ENCODE measurements around the gene CPXM2.

The CPXM2 gene

DNA sequence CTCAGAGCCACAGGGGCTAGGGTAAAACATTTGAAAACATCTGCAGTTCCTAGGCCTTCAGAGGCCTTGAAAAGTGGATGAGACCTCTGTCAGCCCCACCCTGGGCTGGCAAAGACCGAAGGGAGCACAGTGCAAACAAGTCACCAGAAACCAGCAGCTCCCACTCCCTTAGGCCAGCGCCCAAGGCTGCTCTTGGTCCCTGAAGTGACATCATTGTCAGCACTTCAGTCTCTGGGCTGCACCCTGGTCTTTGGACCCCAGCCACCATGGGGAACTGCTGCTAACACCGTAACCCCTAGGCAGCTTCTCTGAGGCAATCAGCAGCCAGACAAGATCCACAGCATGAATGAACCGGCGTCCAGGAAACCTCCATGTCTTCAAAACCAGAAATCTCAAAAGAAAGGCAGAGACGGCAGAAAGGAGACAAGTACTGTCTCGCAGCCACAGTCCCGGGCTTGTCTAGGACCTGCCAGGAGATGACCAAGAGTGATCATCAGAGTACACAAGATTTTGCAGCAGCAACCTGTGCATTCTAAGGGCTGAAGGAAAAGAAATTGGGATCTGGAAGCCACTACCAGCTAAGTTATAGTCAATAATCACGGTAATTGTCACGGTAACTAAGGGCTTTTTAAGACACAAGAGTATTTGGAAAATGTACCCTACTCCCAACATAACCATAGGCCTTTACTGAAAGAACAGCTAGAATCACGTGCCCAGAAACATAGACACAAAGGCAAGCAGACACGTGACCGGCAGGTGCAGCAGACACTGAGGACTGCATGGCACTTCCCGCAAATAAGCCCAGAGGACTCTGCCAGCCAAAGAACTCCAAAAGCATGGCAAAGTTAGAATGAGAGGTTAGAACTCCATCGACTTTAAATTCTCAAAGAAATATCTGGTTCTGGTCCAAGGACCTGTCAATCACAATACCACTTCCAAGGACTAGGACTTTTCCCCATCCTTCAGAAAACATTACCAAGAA is 23.3 kb downstream of the CPXM2 start:
- DNase-seq: no peak

DNA sequence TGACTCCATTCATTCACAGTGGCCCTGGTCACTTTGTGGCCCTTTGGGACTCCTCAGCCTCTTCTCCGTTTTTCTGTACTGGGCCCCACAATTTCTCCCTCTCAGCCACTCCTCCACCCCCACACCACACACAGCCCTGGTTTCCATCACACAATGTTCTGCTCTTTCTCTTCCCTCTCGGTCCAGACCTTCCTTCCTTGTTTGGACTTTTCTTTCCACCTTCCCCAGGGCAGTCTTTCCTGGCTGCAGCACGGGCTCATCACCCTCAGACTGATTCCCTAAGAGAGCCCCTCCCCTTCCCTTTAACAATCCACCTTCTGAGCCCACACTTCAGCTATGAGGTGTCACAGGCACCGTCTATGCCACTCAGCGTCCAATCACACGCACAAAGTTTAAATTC is 25.7 kb downstream of the CPXM2 start:
- DNase-seq: no peak

DNA sequence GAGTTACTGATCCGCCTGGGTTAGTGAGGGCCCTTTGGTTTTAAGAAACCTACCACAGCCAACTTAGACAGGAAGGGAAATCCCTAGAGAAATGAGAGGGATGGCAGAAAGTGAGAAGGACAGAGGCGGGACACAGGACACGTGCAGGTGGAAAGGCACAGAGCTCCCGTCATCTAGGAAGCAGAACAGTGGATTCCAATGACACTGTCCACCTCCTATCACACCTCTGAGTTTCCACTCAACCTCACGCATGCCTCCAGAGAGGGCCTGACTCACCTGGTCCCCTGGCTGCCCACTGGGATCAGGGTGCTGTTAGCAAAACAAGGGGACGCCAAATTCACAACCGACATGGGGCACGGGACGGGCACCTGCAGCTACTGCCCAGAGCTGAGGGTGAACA is 26.3 kb downstream of the CPXM2 start:
- DNase-seq: no peak

DNA sequence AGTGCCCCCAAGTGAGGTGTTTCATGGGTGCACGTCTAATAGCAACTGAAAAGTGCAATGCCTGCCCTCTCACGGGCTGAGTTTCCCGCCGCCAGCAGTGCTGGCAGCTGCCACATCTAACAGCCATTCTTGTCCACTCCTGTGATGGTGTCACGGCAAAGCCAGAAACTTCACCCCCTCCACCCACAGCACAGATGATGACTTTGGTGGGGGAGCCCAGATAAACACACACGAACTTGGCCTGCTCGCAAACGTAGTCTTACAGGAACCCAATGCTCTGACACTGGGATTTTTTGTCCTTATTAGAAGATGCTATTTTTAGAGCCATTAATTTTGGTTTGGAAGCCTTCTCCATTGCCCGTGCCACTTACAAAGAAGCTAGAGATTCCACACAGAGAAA is 26.7 kb downstream of the CPXM2 start:
- no peak for DNase-seq

DNA sequence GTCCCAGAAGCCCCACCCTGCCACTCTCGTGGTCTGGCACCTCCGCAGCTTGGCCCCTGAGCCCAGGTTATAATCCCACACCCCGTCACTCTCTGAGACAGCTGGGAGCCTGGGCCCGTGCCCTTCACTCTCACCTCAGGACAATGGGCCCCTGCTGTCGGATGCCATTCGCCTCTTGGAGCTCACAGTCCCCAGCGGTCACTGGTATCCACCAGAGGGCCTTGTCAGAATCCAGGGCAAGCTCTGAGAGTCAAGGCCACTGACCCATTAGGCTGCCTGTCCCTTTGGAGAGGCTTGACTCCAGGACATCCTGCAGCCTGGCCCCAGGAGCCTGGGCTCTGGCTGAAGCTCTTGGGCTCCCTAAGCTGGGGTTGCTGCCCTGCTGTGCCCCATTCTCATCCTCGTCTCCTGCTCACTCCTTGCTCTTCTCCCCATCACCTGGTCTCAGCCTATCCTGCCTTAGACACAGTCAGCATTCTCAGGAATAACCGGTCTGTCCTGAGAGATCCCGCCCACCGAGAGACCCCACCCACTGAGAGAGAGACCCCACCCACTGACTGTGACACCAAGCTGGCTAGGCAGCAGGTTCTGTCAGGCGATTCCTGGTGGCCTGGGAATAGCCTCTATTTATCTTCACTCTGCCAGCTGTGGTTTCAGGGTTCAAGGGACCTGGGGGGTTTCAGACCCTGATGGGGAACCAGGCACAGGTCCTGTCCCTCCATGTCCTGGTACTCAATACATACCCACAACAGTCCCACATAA is 27.7 kb downstream of the CPXM2 start:
- no peak for DNase-seq

DNA sequence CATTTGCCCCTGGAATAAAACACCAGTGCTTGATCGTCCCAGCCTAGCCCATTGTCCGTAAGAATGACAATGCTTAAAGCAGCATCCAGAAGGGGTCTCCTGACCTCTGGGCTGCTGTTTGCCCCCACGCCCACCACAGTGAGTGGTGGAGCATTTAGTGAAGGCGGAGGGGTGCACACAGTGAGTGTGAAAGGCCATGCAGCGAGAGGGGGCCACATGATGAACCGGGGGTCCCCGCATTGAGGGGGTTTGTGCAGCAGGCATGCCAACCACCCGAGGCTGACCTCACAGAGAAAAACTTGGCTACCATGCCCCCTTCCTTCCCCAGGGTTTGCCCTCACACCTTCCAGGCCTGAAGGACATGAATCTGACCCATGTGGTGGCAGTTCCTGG is 28.4 kb downstream of the CPXM2 start:
- no peak for DNase-seq

DNA sequence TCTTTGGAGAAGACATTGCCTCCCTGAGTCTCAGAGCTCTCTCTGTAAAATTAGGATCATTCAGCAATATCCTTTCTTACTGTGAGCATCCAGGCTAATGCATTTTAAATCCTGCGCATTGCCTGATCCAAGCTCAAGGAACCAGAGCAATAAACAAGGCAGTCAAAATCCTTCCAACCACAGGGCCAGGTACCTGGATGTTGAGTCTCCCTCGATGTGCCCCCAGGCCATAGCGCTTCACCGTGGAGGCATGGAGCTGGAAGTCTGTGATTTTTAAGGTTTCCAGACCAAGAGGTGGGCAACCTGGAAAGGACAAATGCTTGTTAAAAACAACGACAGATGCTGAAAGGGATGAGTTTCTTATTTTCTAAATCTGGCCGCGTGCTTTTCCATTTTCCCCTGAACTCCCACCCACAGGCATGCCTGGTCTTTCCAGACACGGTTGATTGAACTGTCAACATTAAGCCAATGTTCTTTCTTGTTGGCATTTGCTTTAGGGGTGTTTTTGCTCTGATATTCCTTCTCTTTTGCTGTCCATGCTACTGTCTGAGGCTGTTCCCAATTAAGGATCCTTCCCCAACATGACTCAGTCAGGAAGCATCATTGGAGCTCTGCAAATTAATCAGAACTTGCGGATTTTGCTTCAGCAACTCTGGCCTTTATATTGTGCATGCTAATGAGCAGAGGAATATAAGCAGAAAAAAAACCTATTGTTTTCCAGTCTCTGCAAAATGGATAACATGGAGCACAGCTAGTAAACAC is 29.0 kb downstream of the CPXM2 start:
- DNase-seq: no peak

DNA sequence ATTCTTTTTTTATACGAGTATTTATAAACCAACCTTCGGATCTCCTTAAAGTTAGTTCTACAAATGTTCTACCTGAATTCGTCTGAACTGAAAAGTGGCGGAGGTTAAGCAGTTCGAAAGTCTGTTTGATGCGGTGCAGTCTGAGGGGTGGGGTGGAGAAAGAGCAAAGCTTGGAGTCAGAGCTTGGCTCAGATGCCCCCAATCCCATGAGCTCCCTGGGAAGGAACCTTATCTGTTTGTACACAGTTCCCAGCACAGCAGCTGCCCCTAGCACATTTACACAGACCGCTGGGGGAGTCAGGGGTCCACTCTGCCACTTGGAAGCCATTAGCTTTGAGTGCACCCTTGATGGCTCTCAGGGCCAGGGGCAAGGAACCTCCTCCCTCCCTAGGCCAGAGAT is 30.8 kb downstream of the CPXM2 start:
- no peak for DNase-seq

DNA sequence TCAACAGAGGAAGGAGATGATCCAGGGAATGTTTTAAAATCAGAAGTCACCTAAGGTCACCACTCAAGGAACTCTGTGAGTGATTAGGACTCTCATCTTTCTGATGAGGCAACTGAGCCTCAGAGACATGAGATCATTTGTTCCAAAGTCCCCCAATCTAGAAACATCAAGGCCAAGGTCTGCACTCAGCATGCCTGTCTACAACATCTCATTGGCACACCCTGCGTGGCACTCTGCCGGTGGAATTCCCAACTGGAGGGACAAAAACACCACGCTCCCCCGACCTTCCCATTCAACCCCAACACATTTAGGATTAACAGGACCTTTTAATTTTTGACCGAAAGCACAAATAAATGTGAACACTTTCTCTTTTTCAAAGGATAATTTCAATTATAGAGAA is 31.4 kb downstream of the CPXM2 start:
- no peak for DNase-seq

DNA sequence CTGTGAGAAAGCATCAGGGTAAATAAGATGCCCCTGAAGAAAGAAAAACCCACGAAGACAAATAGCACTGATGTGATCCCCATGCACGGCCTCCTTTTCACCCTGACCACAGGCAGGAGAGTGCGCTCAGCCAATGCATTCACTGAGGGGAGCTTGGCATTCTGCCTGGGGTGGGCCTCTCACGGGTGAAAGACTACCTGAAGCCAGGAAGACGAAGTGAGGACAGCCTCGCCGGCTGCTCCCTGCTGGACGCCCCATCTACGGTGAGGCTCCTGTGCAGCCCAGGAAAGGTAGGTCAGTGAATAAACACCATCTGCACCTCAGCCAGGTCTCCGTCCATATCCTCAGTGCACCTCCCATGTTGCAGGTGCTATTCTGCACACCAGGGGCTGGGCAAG is 32.0 kb downstream of the CPXM2 start:
- DNase-seq: no peak

DNA sequence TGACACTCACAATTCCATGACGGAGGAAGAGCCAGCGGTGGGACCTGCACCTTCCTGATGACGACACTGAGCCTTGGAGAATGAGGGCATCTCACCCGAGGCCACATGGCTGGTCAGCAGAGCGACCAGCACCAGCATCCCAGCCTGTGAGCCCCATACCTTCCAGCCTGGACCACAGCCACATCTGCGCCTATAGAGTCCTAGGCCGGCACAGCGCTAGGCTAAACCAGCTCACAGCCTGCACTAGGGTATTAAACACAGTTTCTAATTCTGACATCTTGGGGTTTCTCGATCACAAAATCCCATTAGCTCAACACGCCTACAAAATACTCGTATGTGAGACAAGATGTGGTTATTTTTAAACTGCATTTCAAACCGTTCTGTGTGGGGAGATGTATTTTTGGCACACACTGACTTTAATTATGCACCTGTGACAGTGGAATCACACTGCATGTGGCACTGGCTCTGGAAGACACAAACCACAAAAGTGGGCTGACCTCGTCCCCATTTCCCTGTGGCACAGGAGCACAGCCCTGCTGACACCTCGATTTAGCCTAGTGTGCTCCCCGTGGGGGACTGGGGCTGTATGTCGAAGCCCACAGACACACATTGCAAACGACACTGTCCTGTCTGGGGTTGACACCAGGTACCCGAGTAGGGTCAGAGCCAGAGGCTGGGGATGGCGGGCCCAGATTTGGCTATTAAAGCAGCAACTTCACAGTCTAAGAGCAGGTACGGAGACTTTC is 32.5 kb downstream of the CPXM2 start:
- no peak for DNase-seq

DNA sequence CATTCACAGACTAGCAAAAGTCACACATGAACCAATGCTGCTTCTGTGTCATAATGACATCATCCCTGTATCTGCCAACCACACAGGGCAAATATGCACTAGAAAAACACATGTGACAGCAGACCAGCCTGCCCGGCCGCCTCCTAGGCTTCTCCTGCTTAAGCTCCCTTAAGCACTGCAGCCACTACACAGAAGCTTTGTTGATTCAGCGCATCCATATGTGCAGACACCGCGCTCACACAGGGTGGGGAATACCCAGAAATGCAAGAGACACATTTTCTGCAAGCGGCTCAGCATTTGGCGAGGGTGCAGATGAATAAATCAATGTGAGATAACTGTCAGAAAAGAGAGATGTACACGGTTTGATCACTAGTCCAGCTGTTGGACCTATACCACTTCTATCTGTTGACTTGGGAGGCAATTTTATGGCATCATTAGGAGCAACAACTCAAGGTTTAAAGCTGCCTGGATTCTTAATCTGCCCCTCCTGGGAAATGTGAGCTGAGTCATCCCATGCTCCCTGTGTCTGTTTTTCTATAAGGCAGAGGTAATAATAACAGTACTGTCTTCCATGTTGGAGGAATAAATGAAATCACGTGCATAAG is 33.4 kb downstream of the CPXM2 start:
- DNase-seq: no peak

DNA sequence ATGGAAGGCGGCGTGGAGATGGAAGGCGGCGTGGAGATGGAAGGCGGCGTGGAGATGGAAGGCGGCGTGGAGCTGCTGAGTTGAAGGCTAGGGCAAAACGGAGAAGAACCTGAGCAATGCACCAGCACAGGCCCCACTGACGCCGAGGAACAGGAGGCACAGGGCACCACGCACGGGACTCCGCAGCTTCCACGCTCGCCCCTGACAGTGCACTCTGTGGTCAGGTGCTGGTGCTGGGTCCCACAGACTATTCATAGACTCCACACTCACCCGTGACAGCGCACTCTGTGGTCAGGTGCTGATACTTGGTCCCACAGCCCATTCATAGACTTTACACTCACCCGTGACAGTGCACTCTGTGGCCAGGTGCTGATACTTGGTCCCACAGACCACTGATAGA is 34.0 kb downstream of the CPXM2 start:
- no peak for DNase-seq

DNA sequence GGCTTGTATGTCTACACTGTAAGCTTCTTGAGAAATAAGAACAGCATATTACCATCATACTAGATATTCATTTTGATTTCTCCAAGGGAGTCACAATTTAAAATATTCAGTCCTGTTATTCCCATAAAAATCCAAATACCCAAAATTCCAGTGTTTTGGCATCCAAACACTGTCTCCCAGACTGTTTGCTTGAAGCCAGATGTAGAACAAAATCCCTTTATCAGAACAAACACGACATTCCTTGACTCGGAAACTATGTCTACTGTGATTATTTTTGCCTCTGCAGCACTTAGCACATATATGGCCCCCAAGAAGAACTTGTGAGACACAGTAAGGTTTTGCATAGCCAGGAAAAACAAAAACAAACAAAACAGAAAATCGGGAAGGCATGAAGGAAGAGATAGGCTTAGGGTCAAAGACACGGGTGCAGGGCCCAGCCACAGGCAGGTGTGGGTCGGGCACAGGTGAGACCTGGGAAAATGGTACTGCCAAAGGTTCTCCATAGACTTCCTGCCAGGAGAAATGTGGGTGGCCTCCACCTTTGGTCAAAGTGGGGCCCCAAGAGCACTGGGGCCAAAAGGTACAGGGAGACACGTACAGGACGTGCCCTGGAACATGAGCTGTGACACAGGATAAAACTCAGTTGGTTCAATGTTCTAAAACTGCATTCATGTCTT is 36.5 kb downstream of the CPXM2 start:
- DNase-seq: no peak

DNA sequence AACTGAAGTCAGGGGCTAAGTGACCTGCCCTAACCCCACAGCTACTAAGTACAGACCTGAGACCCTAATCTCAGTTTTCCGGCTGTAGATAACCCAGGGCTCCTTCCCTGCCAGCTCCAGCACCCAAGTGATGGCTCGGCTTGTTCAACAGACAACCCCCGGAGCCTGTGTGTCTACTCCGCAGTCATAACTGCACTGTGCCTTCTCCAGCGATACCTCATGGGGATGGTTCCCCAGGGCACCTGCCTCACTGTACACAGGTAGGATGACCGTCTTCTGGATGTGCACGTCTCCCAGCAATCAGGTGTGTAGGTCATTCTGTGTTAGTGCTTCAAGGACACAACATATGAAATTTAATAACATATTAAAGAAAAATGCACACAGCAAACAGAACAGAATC is 37.1 kb downstream of the CPXM2 start:
- no peak for DNase-seq

DNA sequence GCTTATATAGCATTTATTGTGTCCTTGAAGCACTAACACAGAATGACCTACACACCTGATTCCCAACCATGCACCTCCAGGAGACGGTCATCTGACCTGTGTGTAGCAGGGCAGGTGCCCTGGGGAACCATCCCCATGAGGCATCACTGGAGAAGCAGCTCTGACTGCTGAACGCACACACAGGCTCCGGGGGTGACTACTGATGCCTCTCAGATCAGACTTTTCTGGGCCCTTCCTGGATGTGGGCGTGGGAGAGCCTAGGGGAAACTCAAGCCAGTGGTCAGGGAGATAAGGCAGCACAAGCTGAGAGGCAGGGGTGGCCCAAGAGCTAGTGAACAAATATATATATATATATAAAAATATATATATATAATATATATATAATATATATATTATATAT is 37.6 kb downstream of the CPXM2 start:
- no peak for DNase-seq

DNA sequence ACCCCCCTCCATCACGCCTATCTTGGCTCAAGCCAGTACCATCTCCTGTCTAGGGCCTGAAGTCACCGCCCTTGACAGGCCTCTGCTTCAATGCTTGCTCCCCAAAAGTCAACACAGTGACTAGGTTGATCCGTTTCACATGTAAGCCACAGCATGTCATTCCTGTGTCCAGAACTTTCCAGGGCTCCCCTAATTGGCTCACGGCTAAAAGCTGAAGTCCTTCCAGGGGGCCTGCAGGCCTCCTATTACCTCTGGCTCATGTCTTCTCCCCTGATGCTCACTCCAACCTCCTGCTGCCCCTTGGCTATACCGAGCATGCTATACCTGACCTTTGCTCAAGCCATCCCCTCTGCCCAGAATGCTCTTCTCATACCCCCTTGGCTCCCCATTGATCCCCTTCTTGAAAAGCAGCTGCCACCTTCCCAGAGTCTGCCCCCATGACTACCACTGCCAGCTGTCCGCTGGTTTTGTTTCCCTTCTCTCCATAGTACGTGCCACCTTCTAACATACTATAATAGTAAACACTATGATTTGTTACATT is 39.1 kb downstream of the CPXM2 start:
- no peak for DNase-seq

DNA sequence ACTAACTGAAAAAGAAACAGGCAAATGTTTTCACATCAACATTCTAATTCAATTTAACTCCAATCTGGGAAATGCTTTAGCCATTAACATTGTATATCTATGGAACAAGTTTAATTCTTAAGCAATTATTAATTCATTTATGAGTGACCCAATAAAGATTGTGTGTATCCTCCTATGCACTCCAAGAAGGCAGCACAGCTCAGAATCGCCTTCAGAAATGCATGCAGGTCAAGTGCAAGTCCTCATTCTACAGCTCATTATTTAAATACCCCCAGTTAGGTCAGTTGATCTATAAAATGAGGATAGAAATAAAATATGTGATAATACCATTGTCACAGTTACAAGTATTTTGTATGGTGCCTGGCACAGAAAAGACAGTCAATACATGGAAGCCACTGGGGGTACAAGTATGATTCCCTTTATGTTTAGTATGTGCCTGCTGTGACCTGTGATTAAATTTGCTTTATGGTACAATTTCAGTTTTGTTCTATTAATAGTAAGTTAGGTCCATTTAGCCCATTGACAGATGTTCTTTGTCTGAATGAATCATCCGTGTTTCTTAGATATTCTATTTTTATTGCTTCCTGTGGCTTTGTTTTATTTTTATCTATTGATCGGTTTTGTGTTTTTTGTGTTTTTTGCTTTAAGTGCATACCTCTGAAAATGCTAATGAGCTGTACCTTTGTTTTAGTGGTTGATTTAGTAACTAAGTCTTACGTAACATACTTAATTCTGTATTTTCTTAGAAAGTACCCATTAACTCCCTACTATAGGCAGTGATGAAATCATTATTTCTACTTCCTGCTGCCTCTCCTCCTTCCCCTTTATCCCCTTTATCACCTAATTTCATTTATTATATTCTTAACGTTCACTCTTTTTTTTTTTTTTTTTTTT is 42.8 kb downstream of the CPXM2 start:
- no peak for DNase-seq

DNA sequence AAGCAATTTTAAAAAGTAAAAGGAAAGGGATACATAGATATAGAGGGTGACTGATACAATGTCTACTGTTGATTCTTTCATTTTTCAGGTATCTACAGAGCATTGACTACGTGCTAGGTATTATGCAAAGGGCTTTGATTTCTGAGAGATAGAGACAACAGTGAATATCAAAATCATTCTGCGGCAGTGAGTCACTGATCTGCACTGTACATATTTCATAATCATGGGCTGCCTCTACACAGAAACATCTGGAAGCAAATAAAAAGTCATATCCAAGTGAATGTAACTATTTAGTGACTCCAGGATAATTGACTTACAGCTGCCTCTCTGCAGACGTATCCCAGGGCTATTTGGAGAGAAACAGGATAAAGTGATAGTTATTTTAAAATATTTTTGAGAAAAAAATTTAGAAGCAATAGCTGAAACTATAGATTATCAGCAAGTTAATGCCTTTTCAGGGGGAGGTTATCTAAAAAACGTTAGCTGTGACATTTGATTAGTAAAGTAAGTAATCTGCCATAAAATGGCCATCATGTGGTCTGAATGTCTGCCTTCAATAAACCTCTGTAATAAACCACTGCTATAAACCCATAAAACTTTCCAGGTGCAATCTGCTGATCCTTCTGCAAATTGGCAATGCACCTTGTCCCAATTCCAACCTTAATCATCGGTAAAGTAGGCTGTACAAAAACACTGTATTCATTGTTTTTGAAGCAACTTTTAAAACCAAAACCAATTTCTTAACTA is 43.7 kb downstream of the CPXM2 start:
- DNase-seq: no peak

DNA sequence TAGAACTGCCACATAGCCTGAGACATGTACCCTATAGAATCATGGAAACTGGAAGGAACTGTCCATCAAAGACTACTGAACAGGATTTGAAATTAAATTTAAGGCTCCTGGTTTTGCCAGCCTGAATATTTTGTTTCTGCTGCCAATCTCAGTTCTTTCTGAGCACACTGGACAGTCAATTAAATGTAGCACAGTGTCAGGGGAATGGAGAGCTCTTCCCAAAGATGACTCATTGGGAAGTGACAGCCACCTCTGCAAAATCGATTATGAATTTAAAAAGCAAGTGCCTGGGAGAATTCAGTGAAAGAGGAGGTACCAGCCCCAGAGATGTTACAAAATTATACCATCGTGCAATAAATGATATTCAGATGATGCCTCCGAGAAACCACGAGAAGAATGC is 47.8 kb downstream of the CPXM2 start:
- DNase-seq: no peak

Data from activated CD4-positive, alpha-beta T cell treated with anti-CD3 and anti-CD28 coated beads, Interleukin-10, Interleukin-2, amounts not matched to agents 100 ng/mL and 50 ng/mL, durations not matched to agents 16 hours and 8 hours (primary cell).